ENCODE measurements around the gene METTL25B. TPM values are rescaled to one million over a fixed set of nuclear protein-coding genes. Genes with fewer than 3 reads are reported as not detected.

The METTL25B gene
- total RNA-seq, 1 experiment from 2014 or later: 46.0 TPM

DNA sequence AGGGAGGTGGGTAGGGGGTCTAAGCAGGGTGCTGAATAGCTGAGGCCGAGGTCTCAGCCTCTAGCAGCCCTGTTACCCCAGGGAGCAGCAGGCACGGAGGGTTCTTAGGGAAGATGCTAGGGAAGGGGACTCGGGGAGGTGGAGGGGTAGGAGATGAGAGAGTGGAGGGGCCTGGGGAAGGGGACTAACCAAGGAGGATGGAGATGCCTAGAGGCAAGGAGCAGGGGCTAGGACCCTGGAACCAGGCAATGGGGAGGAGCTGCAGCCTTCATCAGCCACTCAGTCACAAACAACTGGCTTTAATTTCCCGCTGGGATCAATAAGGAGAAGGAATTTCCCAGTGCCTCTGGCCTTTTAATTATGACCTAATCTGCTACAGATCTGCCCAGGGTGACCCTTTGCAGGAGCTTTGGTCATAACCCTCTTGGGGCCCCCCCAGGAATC, 20.0 kb upstream of the METTL25B start:
- intact Hi-C loops (cut with micrococcal nuclease): no loop called here
- no peak overlapping the region for H3K27ac Mint-ChIP-seq (ENCODE audit: low read depth, unreplicated experiment)
- ChIA-PET CTCF (interaction anchor here (0.6 to 47.2 kb wide), 9 partner anchors 5 to 176 kb away, joined by 3 to 2415 read pairs (median 4); partner anchors contain the start of genes CRABP2, GPATCH4, ISG20L2 and METTL25B), POLR2A (interaction anchor here (0.6 to 9.9 kb wide), 4 partner anchors 12 to 35 kb away, joined by 3 to 71 read pairs (median 34); partner anchors contain the start of genes ISG20L2 and METTL25B)
- TF ChIP-seq, protein P1, sequence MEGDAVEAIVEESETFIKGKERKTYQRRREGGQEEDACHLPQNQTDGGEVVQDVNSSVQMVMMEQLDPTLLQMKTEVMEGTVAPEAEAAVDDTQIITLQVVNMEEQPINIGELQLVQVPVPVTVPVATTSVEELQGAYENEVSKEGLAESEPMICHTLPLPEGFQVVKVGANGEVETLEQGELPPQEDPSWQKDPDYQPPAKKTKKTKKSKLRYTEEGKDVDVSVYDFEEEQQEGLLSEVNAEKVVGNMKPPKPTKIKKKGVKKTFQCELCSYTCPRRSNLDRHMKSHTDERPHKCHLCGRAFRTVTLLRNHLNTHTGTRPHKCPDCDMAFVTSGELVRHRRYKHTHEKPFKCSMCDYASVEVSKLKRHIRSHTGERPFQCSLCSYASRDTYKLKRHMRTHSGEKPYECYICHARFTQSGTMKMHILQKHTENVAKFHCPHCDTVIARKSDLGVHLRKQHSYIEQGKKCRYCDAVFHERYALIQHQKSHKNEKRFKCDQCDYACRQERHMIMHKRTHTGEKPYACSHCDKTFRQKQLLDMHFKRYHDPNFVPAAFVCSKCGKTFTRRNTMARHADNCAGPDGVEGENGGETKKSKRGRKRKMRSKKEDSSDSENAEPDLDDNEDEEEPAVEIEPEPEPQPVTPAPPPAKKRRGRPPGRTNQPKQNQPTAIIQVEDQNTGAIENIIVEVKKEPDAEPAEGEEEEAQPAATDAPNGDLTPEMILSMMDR (IDR thresholded peaks at IDR 0.05; ENCODE audit: unreplicated experiment): no peak
- no TSS peak for BruUV-seq (replicated peaks)
- peaks cover 44% of the 10 kb centered on the region for H3K4me1 Mint-ChIP-seq (ENCODE audit: insufficient read depth, unreplicated experiment)
- H3K36me3 Mint-ChIP-seq (ENCODE audit: insufficient read depth, unreplicated experiment): no peaks in the 10 kb centered on the region
- DNase-seq (ENCODE audit: unreplicated experiment): no peak
- H3K4me3 Mint-ChIP-seq (ENCODE audit: unreplicated experiment): no peak overlapping the region
- H3K9me3 Mint-ChIP-seq (ENCODE audit: unreplicated experiment): no peaks in the 10 kb centered on the region
- no peaks in the 10 kb centered on the region for H3K27me3 Mint-ChIP-seq (ENCODE audit: insufficient read depth, unreplicated experiment)

GRCh38 chr1:156709031-156709430, 19.2 kb upstream of the METTL25B start:
- no peak overlapping the region for H3K27ac Mint-ChIP-seq (ENCODE audit: low read depth, unreplicated experiment)
- H3K4me3 Mint-ChIP-seq (ENCODE audit: unreplicated experiment): no peak overlapping the region
- ChIA-PET POLR2A (interaction anchor here (1.2 to 9.9 kb wide), 3 partner anchors 18 to 58 kb away, joined by 3 to 71 read pairs (median 63); partner anchors contain the start of genes ISG20L2, METTL25B and PRCC), CTCF (interaction anchor here (0.6 to 47.2 kb wide), 8 partner anchors 4 to 108 kb away, joined by 3 to 2415 read pairs (median 4); partner anchors contain the start of genes CRABP2, GPATCH4, ISG20L2 and METTL25B)
- no TSS peak for BruUV-seq (replicated peaks)
- peaks cover 44% of the 10 kb centered on the region for H3K4me1 Mint-ChIP-seq (ENCODE audit: insufficient read depth, unreplicated experiment)
- no peak for DNase-seq (ENCODE audit: unreplicated experiment)
- H3K9me3 Mint-ChIP-seq (ENCODE audit: unreplicated experiment): no peaks in the 10 kb centered on the region
- intact Hi-C loops (cut with micrococcal nuclease): no loop called here
- no peaks in the 10 kb centered on the region for H3K36me3 Mint-ChIP-seq (ENCODE audit: insufficient read depth, unreplicated experiment)
- TF ChIP-seq, protein P1 (IDR thresholded peaks at IDR 0.05; ENCODE audit: unreplicated experiment): no peak
- H3K27me3 Mint-ChIP-seq (ENCODE audit: insufficient read depth, unreplicated experiment): no peaks in the 10 kb centered on the region

- H3K27me3 Mint-ChIP-seq (ENCODE audit: insufficient read depth, unreplicated experiment): no peaks in the 10 kb centered on the region
- H3K9me3 Mint-ChIP-seq (ENCODE audit: unreplicated experiment): no peaks in the 10 kb centered on the region
- intact Hi-C loops (cut with micrococcal nuclease): loop anchor here (1.0 kb wide), 1 partner anchor 16 kb away; no protein-coding TSS in a partner anchor
- peak; percentile 98 for DNase-seq (ENCODE audit: unreplicated experiment)
- no peak overlapping the region for H3K4me3 Mint-ChIP-seq (ENCODE audit: unreplicated experiment)
- no TSS peak for BruUV-seq (replicated peaks)
- H3K27ac Mint-ChIP-seq (ENCODE audit: low read depth, unreplicated experiment): peak overlapping the region; percentile 6
- no peaks in the 10 kb centered on the region for H3K36me3 Mint-ChIP-seq (ENCODE audit: insufficient read depth, unreplicated experiment)
- H3K4me1 Mint-ChIP-seq (ENCODE audit: insufficient read depth, unreplicated experiment): peaks cover 37% of the 10 kb centered on the region
- ChIA-PET CTCF (interaction anchor here (0.6 to 47.2 kb wide), 9 partner anchors 3 to 181 kb away, joined by 3 to 2415 read pairs (median 10); partner anchors contain the start of genes CRABP2, ISG20L2, METTL25B and NES), POLR2A (interaction anchor here (0.7 to 9.9 kb wide), 9 partner anchors 11 to 187 kb away, joined by 3 to 71 read pairs (median 4); partner anchors contain the start of genes ISG20L2, METTL25B, MRPL24 and PRCC)
- TF ChIP-seq, protein P1 (IDR thresholded peaks at IDR 0.05; ENCODE audit: unreplicated experiment): no peak
Observed at GRCh38 chr1:156709757-156710489, 18.3 kb upstream of the METTL25B start.
